Hepatic stellate cell (primary cell): ENCODE data around the gene DDX55.

ENCODE experiments used
- DNase-seq: peaks from one replicate; pipeline ENCODE4 v3.0.0; 2011; ENCODE audit warnings: low spot score

The DDX55 gene

GRCh38 chr12:123614531-123614930 is 12.6 kb downstream of the DDX55 start:
- DNase-seq: peak; percentile 72

- DNase-seq: no peak
Measured at GRCh38 chr12:123617144-123617543, 15.2 kb downstream of the DDX55 start.

GRCh38 chr12:123617580-123617979 is 15.7 kb downstream of the DDX55 start:
- DNase-seq: no peak

- no peak for DNase-seq
Measured at GRCh38 chr12:123621101-123621500, 19.2 kb downstream of the DDX55 start.

GRCh38 chr12:123621619-123622530 is 20.0 kb downstream of the DDX55 start:
- no peak for DNase-seq

- peak; percentile 99 for DNase-seq
Measured at GRCh38 chr12:123633379-123634141, 31.7 kb downstream of the DDX55 start, which contains the start of the genes EIF2B1 and GTF2H3. Gene EIF2B1 (minus strand): TSS chr12:123633686. CDS start chr12:123633557, 129 bp downstream. Gene GTF2H3 (plus strand): TSS chr12:123633829. CDS start chr12:123633860, 31 bp downstream.

- no peak for DNase-seq
Measured at GRCh38 chr12:123634142-123634561, 32.3 kb downstream of the DDX55 start.

- no peak for DNase-seq
Measured at GRCh38 chr12:123643911-123644310, 42.0 kb downstream of the DDX55 start.

- DNase-seq: no peak
Measured at GRCh38 chr12:123645380-123645779, 43.5 kb downstream of the DDX55 start.

- no peak for DNase-seq
Measured at GRCh38 chr12:123645878-123646277, 44.0 kb downstream of the DDX55 start.

- DNase-seq: no peak
Measured at GRCh38 chr12:123648401-123648800, 46.5 kb downstream of the DDX55 start.

GRCh38 chr12:123654129-123654701 is 52.3 kb downstream of the DDX55 start:
- no peak for DNase-seq

GRCh38 chr12:123655420-123655819 is 53.5 kb downstream of the DDX55 start:
- DNase-seq: no peak

- no peak for DNase-seq
Measured at GRCh38 chr12:123656392-123656791, 54.5 kb downstream of the DDX55 start.

GRCh38 chr12:123657211-123657610 is 55.3 kb downstream of the DDX55 start:
- no peak for DNase-seq

- peak; percentile 85 for DNase-seq
Measured at GRCh38 chr12:123659996-123660727, 58.3 kb downstream of the DDX55 start.

GRCh38 chr12:123667771-123668170 is 65.9 kb downstream of the DDX55 start:
- DNase-seq: no peak
